IPS-18a (cell line): Measurements from ENCODE around the gene GPATCH4.

ENCODE experiments used
- H3K27ac ChIP-seq: one replicate; pipeline ENCODE4 v1.5.1; 2013; ENCODE audit warnings: low read length
- H3K27me3 ChIP-seq: one replicate; pipeline ENCODE4 v1.6.1; 2013; ENCODE audit warnings: mild to moderate bottlenecking, low read length; ENCODE audit not compliant: control insufficient read depth, insufficient read depth
- H3K36me3 ChIP-seq: one replicate; pipeline ENCODE4 v1.6.1; 2013; ENCODE audit warnings: low read depth, low read length; ENCODE audit not compliant: control insufficient read depth
- H3K4me1 ChIP-seq: one replicate; pipeline ENCODE4 v1.6.1; 2013; ENCODE audit warnings: low read depth, low read length; ENCODE audit not compliant: control insufficient read depth
- H3K4me3 ChIP-seq: one replicate; pipeline ENCODE4 v1.5.1; 2013; ENCODE audit warnings: low read length
- H3K9ac ChIP-seq: one replicate; pipeline ENCODE4 v1.6.1; 2013; ENCODE audit warnings: mild to moderate bottlenecking, low read length, moderate library complexity
- H3K9me3 ChIP-seq: one replicate; pipeline ENCODE4 v1.6.1; 2013; ENCODE audit warnings: low read depth, low read length; ENCODE audit not compliant: control insufficient read depth

The GPATCH4 gene

DNA sequence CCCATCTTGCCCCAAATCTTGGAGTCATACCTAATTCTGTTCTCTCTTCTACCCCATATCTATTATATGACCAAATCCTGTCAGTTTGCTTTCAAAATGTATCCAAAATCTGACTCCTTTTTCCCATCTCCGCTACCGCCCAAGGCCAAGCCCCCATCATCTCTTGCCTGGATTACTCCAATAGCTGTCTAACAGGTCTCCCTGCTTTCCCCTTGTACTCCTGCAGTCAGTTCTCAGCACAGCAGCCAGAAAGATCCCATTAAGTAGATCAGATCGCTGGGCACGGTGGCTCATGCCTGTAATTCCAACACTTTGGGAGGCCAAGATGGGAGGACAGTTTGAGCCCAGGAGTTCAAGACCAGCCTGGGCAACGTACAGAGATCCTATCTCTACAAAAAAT is 48.8 kb downstream of the GPATCH4 start:
- H3K9ac ChIP-seq: no peak overlapping the region
- H3K27ac ChIP-seq: no peak overlapping the region
- no peak overlapping the region for H3K4me3 ChIP-seq
- no peaks in the 10 kb centered on the region for H3K4me1 ChIP-seq
- peaks cover 55% of the 10 kb centered on the region for H3K36me3 ChIP-seq
- no peaks in the 10 kb centered on the region for H3K27me3 ChIP-seq
- H3K9me3 ChIP-seq: no peaks in the 10 kb centered on the region

DNA sequence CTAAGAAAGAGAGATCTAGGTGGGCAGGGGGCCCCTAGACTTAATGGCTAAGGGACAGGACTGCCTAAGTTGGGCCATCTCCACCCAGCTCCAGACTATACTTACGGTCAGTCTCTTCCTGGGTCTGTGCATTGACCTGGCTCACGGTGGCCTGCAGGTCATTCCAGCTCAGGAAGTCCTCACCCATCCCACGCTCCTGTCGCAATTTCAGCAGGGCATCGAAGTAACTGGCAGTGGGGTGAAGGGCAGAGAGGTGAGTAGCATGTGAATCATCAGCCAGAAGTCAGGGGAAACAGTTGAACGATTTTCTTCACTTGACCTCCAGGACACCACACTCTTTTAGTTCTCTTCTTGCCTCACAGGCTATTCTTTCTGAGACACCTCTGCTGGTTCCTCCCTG is 49.4 kb downstream of the GPATCH4 start:
- no peak overlapping the region for H3K27ac ChIP-seq
- no peak overlapping the region for H3K9ac ChIP-seq

DNA sequence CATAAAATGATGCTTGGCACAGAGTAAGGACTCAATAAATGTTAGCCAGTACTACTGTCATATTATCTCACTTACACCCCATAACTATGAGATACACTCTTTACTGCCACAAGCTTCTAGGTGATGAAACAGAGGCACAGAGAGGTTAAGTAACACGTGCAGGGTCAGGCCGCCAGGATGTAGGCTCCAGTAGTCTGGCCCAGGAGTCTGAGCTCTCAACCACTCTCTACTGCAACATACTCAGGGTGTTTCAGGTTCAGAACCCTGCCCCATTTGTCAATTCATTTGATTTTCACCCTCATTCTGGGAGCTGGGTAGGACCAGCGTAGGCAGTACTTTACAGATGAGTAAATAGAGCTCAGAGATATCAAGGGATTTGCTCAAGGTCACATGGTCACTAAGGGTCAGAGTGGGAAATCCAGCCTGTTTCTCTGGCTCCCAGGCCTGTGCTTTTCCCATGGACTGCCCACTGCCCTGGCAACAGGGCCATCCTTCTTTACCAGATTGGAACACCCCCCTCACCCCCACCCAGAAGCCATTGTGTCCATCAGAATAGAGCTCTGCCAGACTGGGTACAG is 50.1 kb downstream of the GPATCH4 start:
- Histone ChIP-seq H3K27me3 (no peaks in the 10 kb centered on the region), H3K36me3 (peaks cover 53% of the 10 kb centered on the region)

More for the DNA sequence above, 49.4 kb downstream of the GPATCH4 start:
- no peaks in the 10 kb centered on the region for H3K9me3 ChIP-seq
- no peaks in the 10 kb centered on the region for H3K4me1 ChIP-seq
- H3K27me3 ChIP-seq: no peaks in the 10 kb centered on the region
- peaks cover 58% of the 10 kb centered on the region for H3K36me3 ChIP-seq
- H3K4me3 ChIP-seq: no peak overlapping the region

DNA sequence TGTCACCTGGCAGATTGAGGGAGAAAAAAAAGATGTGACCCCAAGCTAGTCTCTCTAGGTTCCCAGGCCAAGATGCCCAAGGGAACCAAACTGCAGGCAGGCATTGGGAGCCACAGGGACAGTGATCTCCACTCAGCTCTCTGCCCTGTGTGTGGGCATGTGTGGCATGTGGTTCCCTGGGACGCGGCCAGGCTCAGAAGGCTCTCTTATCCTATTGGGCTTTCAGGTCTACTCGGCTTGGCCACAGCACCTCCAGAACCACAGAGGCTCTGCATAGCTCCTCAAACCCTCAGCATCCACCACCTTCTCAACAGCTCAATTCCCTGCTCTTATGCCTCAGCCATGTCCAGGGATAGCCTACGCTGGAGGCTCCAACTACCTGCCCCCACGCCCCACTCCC is 50.9 kb downstream of the GPATCH4 start:
- no peak overlapping the region for H3K27ac ChIP-seq
- no peaks in the 10 kb centered on the region for H3K9me3 ChIP-seq
- no peak overlapping the region for H3K9ac ChIP-seq
- no peaks in the 10 kb centered on the region for H3K27me3 ChIP-seq
- no peak overlapping the region for H3K4me3 ChIP-seq
- H3K4me1 ChIP-seq: no peaks in the 10 kb centered on the region
- peaks cover 46% of the 10 kb centered on the region for H3K36me3 ChIP-seq

More for the DNA sequence above, 50.1 kb downstream of the GPATCH4 start:
- no peaks in the 10 kb centered on the region for H3K9me3 ChIP-seq
- no peak overlapping the region for H3K4me3 ChIP-seq
- H3K4me1 ChIP-seq: no peaks in the 10 kb centered on the region
- no peak overlapping the region for H3K9ac ChIP-seq
- no peak overlapping the region for H3K27ac ChIP-seq

GRCh38 chr1:156549831-156550230 is 51.4 kb downstream of the GPATCH4 start:
- Histone ChIP-seq H3K27me3 (no peaks in the 10 kb centered on the region), H3K27ac (no peak overlapping the region), H3K9ac (no peak overlapping the region), H3K9me3 (no peaks in the 10 kb centered on the region), H3K36me3 (peaks cover 43% of the 10 kb centered on the region), H3K4me3 (no peak overlapping the region), H3K4me1 (no peaks in the 10 kb centered on the region)

- peaks cover 39% of the 10 kb centered on the region for H3K36me3 ChIP-seq
- H3K9ac ChIP-seq: no peak overlapping the region
- no peak overlapping the region for H3K4me3 ChIP-seq
- no peaks in the 10 kb centered on the region for H3K4me1 ChIP-seq
- no peaks in the 10 kb centered on the region for H3K27me3 ChIP-seq
- H3K27ac ChIP-seq: no peak overlapping the region
- no peaks in the 10 kb centered on the region for H3K9me3 ChIP-seq
These were observed 51.9 kb downstream of the GPATCH4 start for GRCh38 chr1:156549390-156549789.

GRCh38 chr1:156547982-156548381 is 53.3 kb downstream of the GPATCH4 start:
- peaks cover 35% of the 10 kb centered on the region for H3K36me3 ChIP-seq
- no peak overlapping the region for H3K4me3 ChIP-seq
- H3K27me3 ChIP-seq: no peaks in the 10 kb centered on the region
- no peak overlapping the region for H3K9ac ChIP-seq
- H3K4me1 ChIP-seq: no peaks in the 10 kb centered on the region
- no peaks in the 10 kb centered on the region for H3K9me3 ChIP-seq
- H3K27ac ChIP-seq: no peak overlapping the region

- Histone ChIP-seq H3K4me1 (no peaks in the 10 kb centered on the region), H3K9ac (no peak overlapping the region), H3K36me3 (peaks cover 33% of the 10 kb centered on the region), H3K9me3 (no peaks in the 10 kb centered on the region), H3K4me3 (no peak overlapping the region), H3K27me3 (no peaks in the 10 kb centered on the region), H3K27ac (no peak overlapping the region)
These were observed 53.8 kb downstream of the GPATCH4 start for GRCh38 chr1:156547434-156547833.

GRCh38 chr1:156546267-156546666 is 55.0 kb downstream of the GPATCH4 start:
- Histone ChIP-seq H3K9me3 (no peaks in the 10 kb centered on the region), H3K9ac (no peak overlapping the region), H3K27me3 (no peaks in the 10 kb centered on the region), H3K27ac (no peak overlapping the region), H3K4me1 (no peaks in the 10 kb centered on the region), H3K4me3 (no peak overlapping the region), H3K36me3 (peaks cover 27% of the 10 kb centered on the region)

- Histone ChIP-seq H3K36me3 (peaks cover 25% of the 10 kb centered on the region), H3K9me3 (no peaks in the 10 kb centered on the region), H3K27ac (no peak overlapping the region), H3K4me1 (no peaks in the 10 kb centered on the region), H3K9ac (no peak overlapping the region), H3K27me3 (no peaks in the 10 kb centered on the region), H3K4me3 (no peak overlapping the region)
These were observed 56.6 kb downstream of the GPATCH4 start for GRCh38 chr1:156544592-156545102.
